HuH-7.5 (cell line): ENCODE measurements around the gene JDP2.

Experiments
- DNase-seq: peaks from one replicate; pipeline ENCODE4 v3.0.0; 2011; ENCODE audit warnings: low spot score

Gene JDP2

GRCh38 chr14:75484711-75485429 lies 57.0 kb downstream of the JDP2 start:
- DNase-seq, result no peak

GRCh38 chr14:75486318-75486717 lies 58.5 kb downstream of the JDP2 start:
- DNase-seq, result no peak

DNA sequence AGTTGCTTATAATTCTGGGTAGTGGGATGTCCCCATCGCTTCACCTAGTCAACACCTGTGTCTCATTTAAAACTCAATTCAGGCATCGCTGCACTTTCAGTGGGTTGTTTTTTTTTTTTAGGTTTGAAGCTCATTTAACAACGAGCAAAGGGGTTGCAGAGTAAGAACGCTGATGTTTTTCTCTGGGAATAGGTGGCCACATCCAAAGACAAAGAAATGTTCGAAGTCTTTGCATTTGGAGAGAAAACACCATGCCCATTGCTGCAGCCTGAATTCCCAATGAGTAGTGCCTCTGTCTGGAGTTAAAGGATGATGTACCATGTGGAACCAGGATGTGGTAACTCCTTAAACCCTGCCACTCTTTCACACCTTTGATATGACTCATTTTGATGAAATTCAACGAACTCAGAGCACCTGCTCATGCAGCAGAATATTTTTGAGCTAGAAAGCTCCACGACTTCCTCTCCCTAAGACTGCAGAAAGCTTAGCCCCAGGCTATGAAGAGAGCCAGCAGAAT lies 59.4 kb downstream of the JDP2 start:
- DNase-seq, result no peak

DNA sequence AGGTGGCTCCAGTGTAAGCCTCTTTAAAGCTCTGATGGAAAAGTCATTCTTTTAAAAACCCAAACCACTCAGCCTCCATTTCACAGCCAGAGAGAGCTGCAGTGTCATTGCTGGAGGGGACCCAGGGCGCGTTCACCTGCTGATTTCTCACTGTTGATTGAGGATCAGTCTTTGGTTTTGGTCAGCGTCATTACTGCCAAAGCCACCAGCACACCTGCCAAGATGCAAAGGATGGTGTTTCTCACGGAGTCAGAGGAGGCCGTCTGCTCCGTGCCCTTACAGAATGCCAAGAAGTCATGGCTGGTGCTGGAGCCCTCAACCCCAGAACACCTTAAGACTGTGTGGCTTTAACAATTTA lies 61.6 kb downstream of the JDP2 start:
- DNase-seq, result no peak

GRCh38 chr14:75491376-75491978 lies 63.7 kb downstream of the JDP2 start:
- DNase-seq, result no peak

- no peak for DNase-seq
Observed at GRCh38 chr14:75492832-75493591, 65.2 kb downstream of the JDP2 start.

GRCh38 chr14:75493592-75494087 lies 65.8 kb downstream of the JDP2 start:
- no peak for DNase-seq

DNA sequence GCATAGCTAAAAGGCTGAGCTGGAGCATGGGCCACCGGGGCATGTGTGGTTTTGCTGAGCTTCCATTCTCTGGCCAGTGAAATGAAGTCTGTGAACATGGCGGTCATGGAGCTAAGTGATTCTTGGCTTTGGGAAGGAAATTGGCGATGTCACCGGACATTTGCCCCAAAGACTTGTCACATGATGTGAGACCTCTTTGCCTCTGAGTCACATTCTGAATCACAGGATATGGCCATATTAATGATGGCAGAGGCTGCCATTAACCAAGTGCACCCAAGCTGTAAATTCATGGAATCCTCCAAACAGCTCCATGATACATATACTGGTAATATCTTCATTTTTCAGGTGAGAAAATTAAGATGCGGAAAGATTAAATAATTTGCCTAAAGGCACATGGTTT lies 67.1 kb downstream of the JDP2 start:
- no peak for DNase-seq

GRCh38 chr14:75495399-75495798 lies 67.6 kb downstream of the JDP2 start:
- DNase-seq, result no peak

DNA sequence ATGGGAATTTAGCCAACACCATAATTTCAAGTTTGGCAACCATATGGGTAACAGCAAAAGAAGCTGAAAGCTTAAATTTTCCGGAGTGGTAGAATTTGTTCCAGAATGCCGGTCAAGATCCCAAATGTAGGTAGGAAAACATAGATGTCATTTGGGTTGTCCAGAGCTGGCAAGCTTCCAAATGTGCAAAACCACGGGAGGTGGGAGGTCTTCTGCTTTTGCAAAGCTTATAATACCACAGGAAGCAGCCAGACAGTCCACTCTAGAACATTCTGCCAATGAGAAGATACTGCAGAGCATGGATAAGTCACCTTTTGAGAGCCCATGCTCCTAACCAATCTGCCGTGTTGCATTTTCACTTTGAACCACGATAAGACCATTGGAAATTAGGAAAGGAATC lies 68.1 kb downstream of the JDP2 start:
- DNase-seq, result no peak

DNA sequence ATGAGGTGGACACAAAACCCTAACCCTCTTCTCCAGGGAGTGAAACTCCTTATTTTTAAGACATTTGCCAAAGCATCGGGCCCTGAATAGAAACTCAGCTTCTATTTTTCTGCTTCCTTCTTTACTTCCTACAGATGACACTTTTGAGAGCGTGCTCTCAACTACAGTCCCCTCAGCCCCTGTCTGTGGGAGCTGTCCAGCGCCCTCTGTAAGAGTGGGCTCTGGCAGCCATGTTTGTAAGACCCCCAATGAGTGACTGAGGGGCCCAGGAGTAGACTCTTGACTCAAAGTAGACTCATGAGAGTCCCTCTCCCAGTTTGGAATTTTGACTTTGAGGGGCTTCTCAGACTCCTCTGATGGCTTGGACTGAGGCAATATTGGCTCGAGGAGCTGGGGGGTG lies 68.9 kb downstream of the JDP2 start:
- no peak for DNase-seq

GRCh38 chr14:75497191-75497590 lies 69.4 kb downstream of the JDP2 start:
- DNase-seq, result no peak

- DNase-seq, result no peak
Observed at GRCh38 chr14:75497701-75498100, 69.9 kb downstream of the JDP2 start.

DNA sequence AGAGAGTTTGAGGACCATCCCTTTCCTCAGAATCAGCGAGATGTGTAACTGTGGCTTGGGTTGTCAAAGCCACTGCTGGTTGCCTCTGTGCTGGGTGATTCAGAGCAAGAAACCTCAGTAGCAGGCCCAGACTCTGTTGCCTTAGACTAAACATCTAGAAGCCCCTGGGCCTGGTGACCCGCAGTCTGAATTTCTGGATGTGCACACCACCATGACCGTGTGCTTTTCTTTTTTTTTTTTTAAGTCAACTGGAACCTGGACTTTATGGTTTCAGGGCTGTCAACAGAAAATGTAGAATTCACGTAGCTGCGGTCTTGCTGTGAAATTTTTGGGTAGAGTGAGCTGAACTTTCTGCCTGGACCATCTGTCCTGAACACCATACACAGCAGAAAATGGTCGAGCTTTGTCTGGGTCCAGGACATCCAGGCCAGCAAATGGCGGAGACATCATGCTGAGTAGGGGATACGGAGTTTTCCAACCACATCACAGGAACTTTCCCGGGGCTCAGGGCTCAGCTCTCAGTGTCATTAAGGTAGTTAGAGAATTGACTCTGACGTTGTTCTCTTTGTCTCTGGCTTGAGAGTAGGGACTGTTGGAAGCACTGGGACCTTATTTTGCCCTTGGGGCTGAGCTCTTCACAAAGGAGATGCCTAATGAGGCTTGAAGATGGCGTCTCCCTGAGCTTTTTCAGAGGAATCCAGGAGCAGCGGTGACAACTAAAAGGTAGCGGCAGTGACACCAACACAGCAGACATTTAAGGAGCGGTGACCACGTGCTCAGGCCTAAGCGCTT lies 71.5 kb downstream of the JDP2 start:
- no peak for DNase-seq

DNA sequence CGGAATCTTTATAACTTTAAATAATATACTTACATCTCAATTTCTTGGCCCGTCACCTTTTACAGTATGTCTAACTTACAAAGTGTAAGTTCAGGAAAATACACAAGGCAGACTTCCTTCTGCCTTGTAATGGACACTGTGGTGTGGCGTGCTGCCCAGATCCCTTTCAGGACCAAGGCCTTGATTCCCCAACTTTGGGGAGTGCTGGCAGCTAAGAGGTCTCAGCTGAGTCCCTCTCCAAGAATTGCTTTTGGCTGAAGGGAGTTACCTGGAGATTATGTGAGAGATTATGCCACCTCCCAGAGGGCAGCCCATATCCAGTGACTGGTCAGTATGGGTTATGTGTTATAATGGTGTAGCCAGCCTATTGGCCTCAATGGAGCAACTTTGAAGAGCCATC lies 73.3 kb downstream of the JDP2 start:
- DNase-seq, result no peak

GRCh38 chr14:75504411-75504810 lies 76.6 kb downstream of the JDP2 start:
- no peak for DNase-seq

- DNase-seq, result no peak
Observed at GRCh38 chr14:75506930-75507329, 79.1 kb downstream of the JDP2 start.

- no peak for DNase-seq
Observed at GRCh38 chr14:75510547-75510946, 82.7 kb downstream of the JDP2 start.

- DNase-seq, result no peak
Observed at GRCh38 chr14:75511201-75511600, 83.4 kb downstream of the JDP2 start.

GRCh38 chr14:75513911-75514672 lies 86.3 kb downstream of the JDP2 start:
- no peak for DNase-seq
